ENCODE results near the gene FRRS1.
"Not testable (repeated sequence)": the region's sequence is repeated elsewhere in the genome, so short reads cannot be mapped to it uniquely, and the experiment has no call there.

Gene FRRS1

GRCh38 chr1:99801584-99801983 is 35.1 kb upstream of the FRRS1 start:
- H3K9me2 ChIP-seq (replicated peaks; ENCODE audit: insufficient read depth, low read length): no peaks in the 10 kb centered on the region

GRCh38 chr1:99793861-99794260 is 27.4 kb upstream of the FRRS1 start:
- peak overlapping the region; percentile 37 for H3K4me2 ChIP-seq (ENCODE audit: low read depth, low read length, poor library complexity, severe bottlenecking)

More at GRCh38 chr1:99801584-99801983, 35.1 kb upstream of the FRRS1 start:
- Histone ChIP-seq H3K9me3 (ENCODE audit: insufficient read depth, low read length) (no peaks in the 10 kb centered on the region), H3K4me2 (ENCODE audit: low read depth, low read length, poor library complexity, severe bottlenecking) (no peak overlapping the region), H3K36me3 (ENCODE audit: low read length) (no peaks in the 10 kb centered on the region), H4K20me1 (ENCODE audit: low read depth, low read length) (no peaks in the 10 kb centered on the region), H3K27ac (ENCODE audit: low read depth, low read length) (no peak overlapping the region), H2AFZ (ENCODE audit: low read depth, low read length, severe bottlenecking) (no peak overlapping the region), H3K9ac (ENCODE audit: low read length) (no peak overlapping the region), H3K79me2 (ENCODE audit: insufficient read depth, low read length) (no peaks in the 10 kb centered on the region), H3K27me3 (ENCODE audit: low read length) (no peaks in the 10 kb centered on the region), H3K4me3 (ENCODE audit: insufficient read depth, low read length, poor library complexity, severe bottlenecking) (no peak overlapping the region), H3F3A (ENCODE audit: insufficient read depth) (no peaks in the 10 kb centered on the region)
- TF ChIP-seq EZH2phosphoT487 (conservative IDR thresholded peaks at IDR 0.05; ENCODE audit: low read length): no peak
- no peak for TF ChIP-seq CTCF (IDR thresholded peaks at IDR 0.05; ENCODE audit: insufficient read depth, low read length, poor library complexity, severe bottlenecking)

GRCh38 chr1:99789715-99790114 is 23.3 kb upstream of the FRRS1 start:
- no peak overlapping the region for H3K4me3 ChIP-seq (ENCODE audit: insufficient read depth, low read length, poor library complexity, severe bottlenecking)
- H3K27ac ChIP-seq (ENCODE audit: low read depth, low read length): no peak overlapping the region
- H3K79me2 ChIP-seq (ENCODE audit: insufficient read depth, low read length): no peaks in the 10 kb centered on the region
- no peaks in the 10 kb centered on the region for H3K27me3 ChIP-seq (ENCODE audit: low read length)
- H3K4me2 ChIP-seq (ENCODE audit: low read depth, low read length, poor library complexity, severe bottlenecking): no peak overlapping the region
- H3K9me2 ChIP-seq (replicated peaks; ENCODE audit: insufficient read depth, low read length): no peaks in the 10 kb centered on the region
- no peaks in the 10 kb centered on the region for H3K9me3 ChIP-seq (ENCODE audit: insufficient read depth, low read length)
- no peak for TF ChIP-seq EZH2phosphoT487 (conservative IDR thresholded peaks at IDR 0.05; ENCODE audit: low read length)
- H3F3A ChIP-seq (ENCODE audit: insufficient read depth): peaks cover 10% of the 10 kb centered on the region
- no peaks in the 10 kb centered on the region for H3K36me3 ChIP-seq (ENCODE audit: low read length)
- no peak overlapping the region for H3K9ac ChIP-seq (ENCODE audit: low read length)
- H4K20me1 ChIP-seq (ENCODE audit: low read depth, low read length): no peaks in the 10 kb centered on the region
- no peak overlapping the region for H2AFZ ChIP-seq (ENCODE audit: low read depth, low read length, severe bottlenecking)

More at GRCh38 chr1:99793861-99794260, 27.4 kb upstream of the FRRS1 start:
- not testable (repeated sequence) for H3K27me3 ChIP-seq (ENCODE audit: low read length); H3K9ac ChIP-seq (ENCODE audit: low read length); H3F3A ChIP-seq (ENCODE audit: insufficient read depth); H3K4me3 ChIP-seq (ENCODE audit: insufficient read depth, low read length, poor library complexity, severe bottlenecking); H2AFZ ChIP-seq (ENCODE audit: low read depth, low read length, severe bottlenecking); H3K27ac ChIP-seq (ENCODE audit: low read depth, low read length); H3K79me2 ChIP-seq (ENCODE audit: insufficient read depth, low read length); H3K9me3 ChIP-seq (ENCODE audit: insufficient read depth, low read length); H3K9me2 ChIP-seq (replicated peaks; ENCODE audit: insufficient read depth, low read length); H3K36me3 ChIP-seq (ENCODE audit: low read length); H4K20me1 ChIP-seq (ENCODE audit: low read depth, low read length)

- no peaks in the 10 kb centered on the region for H3K9me3 ChIP-seq (ENCODE audit: insufficient read depth, low read length)
- H3K27ac ChIP-seq (ENCODE audit: low read depth, low read length): no peak overlapping the region
- no peak overlapping the region for H2AFZ ChIP-seq (ENCODE audit: low read depth, low read length, severe bottlenecking)
- TF ChIP-seq EZH2phosphoT487 (conservative IDR thresholded peaks at IDR 0.05; ENCODE audit: low read length) (no peak), CTCF (IDR thresholded peaks at IDR 0.05; ENCODE audit: insufficient read depth, low read length, poor library complexity, severe bottlenecking) (no peak)
- no peaks in the 10 kb centered on the region for H3K9me2 ChIP-seq (replicated peaks; ENCODE audit: insufficient read depth, low read length)
- H3K4me2 ChIP-seq (ENCODE audit: low read depth, low read length, poor library complexity, severe bottlenecking): no peak overlapping the region
- H3K4me3 ChIP-seq (ENCODE audit: insufficient read depth, low read length, poor library complexity, severe bottlenecking): no peak overlapping the region
- H3K36me3 ChIP-seq (ENCODE audit: low read length): no peaks in the 10 kb centered on the region
- no peaks in the 10 kb centered on the region for H3K27me3 ChIP-seq (ENCODE audit: low read length)
- H3F3A ChIP-seq (ENCODE audit: insufficient read depth): peaks cover 14% of the 10 kb centered on the region
- H3K79me2 ChIP-seq (ENCODE audit: insufficient read depth, low read length): no peaks in the 10 kb centered on the region
- H4K20me1 ChIP-seq (ENCODE audit: low read depth, low read length): no peaks in the 10 kb centered on the region
- no peak overlapping the region for H3K9ac ChIP-seq (ENCODE audit: low read length)
Observed at GRCh38 chr1:99788896-99789295, 22.5 kb upstream of the FRRS1 start.
